NCI-H2196 treated with DMSO at 0.1 percent for 48 hours (cell line): ENCODE data around the gene DUS1L.

Experiments
- DNase-seq: peaks from one replicate; lab custom pipeline; 2025; ENCODE audit not compliant: unreplicated experiment; lab: John Stamatoyannopoulos, UW

DUS1L gene

DNA sequence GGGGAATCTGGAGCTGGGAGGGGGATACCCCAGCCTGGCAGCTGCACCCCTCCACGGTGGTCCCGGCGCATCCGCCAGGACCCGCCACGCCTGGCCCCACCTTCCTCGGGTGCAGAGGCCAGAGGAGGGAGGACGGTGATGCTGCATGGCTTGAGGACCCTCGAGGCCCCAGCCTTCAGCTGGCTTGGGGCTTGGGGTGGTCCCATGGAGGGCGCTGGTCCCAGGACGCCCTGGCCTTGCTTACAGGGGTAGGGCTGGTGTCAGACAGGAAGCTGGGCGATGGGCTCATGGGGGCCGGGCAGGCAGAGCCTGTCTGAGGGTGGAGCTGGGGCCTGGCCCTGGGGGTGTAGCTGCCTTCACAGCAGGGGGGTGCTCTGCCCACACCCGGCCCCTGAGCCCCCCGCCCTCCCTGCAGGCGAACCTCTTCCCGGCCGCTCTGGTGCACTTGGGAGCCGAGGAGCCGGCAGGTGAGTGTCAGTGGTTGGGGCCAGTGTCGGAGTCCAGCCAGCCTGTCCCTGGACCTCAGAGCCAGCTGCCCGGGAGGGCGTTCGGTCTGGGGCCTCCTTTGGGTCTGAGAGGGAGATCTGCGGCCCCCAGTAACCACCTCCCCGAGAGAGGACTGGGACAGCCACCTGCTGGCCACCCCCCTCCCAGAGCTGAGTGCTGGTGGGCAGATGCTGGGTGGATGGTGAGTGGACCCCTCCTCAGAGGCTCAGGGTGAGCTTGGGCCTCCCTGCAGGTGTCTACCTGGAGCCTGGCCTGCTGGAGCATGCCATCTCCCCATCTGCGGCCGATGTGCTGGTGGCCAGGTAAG, 49.3 kb downstream of the DUS1L start:
- no peak for DNase-seq

DNA sequence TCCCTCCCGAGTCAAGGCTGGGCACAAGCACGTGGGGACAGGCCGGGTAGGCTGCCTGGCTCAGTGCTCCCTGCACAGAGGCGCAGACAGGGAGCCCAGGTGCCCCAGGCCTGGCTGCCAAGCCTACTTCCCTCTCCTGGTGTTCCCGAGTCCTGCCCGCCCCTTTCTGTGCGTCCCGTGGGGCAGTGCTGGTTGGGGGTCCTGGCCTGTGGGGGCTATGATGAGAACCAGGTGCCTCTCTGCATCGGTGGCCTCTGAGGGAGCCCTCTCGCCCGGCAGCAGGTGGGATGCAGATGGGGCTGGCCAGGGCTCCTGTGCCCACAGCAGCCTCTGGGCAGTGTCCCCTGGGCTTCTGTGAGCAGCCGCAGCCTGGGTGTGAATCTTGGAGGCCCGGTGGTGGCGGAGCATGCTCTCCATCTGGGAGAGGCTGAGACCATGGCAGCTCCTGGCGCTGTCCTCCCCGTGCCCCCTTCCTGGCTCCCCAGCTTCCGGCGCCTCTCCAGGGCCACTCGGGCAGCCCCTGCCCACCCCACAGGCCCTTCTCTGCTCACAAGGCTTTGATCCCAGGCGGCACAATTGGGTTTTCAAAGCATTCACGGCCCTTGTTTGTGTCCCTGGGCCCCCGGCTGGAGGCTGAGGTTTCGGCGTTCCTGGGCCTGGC, 50.2 kb downstream of the DUS1L start:
- no peak for DNase-seq

- DNase-seq: no peak
Observed at GRCh38 chr17:82014971-82015310, 50.7 kb downstream of the DUS1L start.

DNA sequence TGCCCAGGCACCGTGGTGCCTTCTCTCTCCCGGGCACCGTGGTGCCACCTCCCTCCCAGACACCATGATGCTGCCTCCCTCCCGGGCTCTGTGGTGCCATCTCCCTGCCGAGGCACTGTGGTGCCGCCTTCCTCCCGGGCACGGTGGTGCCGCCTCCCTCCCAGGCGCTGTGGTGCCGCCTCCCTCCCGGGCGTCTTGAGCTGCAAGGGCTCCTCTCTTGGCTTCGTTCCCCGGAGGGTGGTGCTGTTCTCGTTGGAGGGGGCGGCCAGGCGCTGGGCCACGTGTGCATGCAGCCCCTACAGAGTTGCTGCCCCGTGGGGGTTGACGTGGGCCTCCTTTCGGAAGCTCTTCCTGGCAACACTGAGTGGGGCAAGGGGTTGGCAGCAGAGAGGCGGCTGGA, 51.2 kb downstream of the DUS1L start:
- no peak for DNase-seq

DNA sequence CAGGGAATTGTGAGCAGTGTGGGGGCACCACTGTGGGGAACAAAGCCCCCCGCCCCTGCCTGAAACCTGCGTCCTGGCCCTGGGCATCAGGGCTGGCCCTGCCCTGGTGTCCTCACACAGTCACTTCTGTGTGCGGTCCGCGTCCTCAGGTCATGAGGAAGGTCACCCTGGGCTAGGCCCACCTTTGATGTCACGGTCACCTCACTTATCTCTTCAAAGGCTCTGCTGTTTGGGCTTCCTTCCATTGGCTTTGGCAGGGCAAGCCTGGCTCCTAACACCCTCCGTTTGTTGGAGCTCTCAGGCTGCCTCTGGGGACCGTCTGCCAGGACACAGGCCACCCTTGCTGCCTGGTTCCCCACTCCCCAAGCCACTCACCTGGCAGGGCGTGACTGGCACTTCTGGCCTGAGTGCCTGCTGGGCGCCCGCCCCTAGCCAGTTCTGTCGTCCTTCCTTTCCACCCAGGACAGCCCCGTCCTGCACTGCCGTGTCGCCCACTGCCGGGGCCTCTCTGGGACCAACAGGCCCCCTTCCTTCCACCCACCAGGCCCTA, 51.8 kb downstream of the DUS1L start:
- DNase-seq: no peak

DNA sequence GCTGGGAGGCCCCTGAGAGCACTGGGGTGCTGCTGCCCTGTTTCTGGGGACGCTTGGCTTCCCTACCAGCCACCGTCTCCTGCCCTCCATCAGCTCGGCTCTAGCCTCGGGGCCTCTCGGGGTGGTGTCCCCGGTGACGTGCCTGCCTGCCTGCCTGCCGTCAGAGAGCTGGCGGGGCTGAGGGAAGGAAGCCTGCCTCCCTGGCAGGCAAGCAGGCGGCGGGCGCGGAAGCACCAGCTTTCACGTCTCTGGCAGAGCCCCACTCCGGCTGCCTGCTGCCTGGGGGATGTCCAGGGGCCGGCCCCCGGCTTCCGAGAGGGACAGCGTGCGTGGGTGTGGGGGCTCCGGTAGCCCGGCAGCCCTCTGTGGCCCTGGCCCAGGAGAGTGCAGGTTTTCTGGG, 52.3 kb downstream of the DUS1L start:
- no peak for DNase-seq

GRCh38 chr17:82012640-82013295, 52.8 kb downstream of the DUS1L start:
- DNase-seq: peak; percentile 37

DNA sequence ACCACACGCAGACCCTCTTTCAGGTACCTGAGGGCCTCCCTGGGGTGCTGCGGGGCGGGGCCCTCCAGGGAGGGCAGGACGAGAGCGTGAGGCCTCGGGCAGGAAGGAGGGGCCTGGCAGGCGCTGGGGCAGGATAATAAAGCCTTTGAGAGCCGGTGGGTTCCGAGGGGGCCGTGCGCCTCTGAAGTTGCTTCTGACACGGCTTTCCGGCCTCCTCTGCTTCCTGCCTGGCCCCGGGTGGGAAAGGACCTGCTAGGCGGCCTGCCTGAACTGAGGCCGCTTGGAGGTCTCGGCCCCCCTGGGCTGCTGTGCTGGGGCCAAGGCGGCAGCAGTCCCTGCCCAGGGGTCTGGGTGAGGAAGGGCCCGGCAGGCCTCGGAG, 53.4 kb downstream of the DUS1L start:
- DNase-seq: no peak

DNA sequence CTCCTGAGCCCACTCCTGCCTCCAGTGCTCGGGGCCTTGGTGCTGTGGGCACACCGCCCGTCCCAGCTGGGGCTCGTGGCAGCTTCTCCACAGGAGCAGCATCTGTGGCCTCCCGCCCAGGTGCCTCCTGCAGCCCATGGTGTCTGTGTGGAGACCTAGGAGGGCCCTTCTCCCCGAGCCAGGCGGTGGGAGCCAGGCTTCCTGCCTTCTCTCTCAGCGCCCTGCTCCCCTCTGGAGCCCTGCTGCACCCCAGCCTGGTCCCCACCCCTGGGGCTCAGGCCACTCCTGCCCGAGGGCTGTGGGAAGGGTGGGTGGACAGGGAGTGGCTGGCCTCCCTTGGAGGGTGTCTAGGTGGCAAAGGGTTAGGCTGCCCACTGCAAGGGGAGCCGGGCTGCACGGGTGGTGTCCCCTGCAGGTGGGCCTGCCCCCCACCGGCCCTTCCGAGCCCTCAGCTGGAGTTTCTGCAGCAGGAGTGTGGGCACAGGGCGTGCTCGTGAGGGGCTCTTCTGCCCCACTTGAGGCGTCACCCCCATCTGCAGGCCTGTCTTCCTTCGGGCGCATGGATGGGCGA, 53.9 kb downstream of the DUS1L start:
- no peak for DNase-seq

DNA sequence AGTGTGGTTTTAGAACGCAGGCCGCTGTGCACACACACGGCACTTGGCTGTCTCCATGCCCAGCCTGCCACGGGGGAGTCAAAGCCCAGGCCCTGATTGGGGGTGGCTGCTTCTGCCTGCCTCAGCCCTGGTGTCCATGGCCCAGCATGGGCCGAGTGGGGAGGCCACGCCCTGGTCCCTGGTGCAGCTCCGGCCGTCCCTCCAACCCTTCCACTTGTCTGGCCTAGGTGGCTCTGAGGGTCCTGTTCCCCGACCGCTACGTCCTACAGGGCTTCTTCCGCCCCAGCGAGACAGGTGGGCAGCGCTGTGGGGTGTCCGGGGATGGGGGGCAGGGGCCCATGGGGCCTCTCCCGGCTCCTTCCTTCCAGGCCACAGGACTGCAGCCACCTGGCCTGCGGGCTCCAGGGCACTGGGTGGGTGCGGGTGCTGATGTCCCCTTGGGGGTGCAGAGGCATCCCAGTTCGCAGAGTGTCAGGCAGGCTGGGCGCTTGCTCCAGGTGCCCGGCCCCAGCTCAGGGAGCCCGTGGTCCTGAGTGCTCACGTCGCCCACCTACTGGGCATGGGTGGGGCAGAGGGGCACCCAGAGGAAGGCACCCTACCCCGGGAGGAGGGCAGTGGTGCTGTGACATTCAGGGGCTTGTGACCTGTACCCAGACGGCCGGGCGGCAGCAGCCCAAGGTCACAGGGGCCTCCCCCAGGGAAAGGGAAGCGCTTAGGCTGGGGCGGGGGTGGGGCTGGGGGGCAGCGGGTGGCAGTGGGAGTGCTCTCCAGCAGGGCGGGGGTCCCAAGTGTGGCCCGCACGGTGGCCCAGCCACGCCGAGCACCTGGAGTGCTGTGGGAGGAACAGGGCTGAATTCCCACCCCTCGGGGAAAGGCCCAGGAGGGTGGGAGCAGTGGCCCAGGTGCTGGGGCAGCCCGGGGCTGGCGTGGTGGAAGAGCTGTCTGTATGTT, 54.8 kb downstream of the DUS1L start:
- no peak for DNase-seq

- DNase-seq: no peak
Observed at GRCh38 chr17:82009413-82009812, 56.2 kb downstream of the DUS1L start.

DNA sequence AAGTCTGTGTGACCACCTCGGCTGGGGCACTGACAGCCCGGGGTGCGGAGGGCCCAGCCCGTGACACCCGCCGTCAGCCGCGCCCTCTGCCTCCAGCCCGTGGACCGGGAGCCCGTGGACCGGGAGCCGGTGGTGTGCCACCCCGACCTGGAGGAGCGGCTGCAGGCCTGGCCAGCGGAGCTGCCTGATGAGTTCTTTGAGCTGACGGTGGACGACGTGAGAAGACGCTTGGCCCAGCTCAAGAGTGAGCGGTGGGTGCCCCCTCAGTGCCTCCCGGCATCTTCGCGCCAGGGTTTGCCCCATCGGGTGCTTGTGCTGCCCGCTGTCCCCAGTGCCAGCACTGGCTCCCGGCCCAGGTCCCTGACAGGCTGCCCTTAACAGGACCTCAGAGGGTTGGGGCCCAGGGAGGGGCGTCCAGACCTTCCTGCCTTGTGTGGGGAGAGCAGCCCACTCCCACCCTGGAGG, 56.6 kb downstream of the DUS1L start:
- DNase-seq: no peak

DNA sequence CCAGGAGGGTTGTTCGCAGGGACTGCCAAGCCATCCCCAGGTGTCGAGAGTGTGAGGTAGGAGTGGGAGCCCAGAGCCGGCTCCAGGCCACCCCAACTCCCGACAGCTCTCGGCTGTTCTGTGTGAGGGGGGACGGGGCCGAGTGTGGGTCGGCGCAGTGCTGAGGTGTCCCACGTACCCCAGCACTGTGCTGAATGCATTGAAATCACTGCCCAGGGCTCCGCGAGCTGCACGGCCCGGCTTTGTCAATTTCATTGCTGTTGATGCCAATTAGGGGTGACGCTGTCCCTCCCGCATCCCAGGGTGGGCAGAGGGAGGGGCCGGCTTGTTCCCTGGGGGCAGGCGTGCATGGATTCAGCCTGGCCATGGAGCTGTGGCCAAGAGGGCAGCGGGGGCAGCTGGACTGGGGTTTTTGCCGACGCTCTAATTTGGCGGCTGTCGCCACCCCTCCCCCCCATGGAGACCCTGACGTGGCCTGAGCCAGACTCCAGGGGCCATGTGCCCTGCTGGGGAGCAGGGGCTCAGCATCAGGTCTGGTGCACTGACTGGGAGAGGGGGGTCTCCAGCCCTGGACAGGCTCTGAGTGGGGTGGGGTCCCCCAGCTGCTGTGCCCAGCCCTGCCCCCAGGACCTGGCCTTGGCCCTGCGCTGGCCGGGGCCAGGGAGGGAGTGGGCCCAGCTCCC, 57.2 kb downstream of the DUS1L start:
- DNase-seq: no peak
